Measurements from ENCODE around the gene FMNL3.

The FMNL3 gene

DNA sequence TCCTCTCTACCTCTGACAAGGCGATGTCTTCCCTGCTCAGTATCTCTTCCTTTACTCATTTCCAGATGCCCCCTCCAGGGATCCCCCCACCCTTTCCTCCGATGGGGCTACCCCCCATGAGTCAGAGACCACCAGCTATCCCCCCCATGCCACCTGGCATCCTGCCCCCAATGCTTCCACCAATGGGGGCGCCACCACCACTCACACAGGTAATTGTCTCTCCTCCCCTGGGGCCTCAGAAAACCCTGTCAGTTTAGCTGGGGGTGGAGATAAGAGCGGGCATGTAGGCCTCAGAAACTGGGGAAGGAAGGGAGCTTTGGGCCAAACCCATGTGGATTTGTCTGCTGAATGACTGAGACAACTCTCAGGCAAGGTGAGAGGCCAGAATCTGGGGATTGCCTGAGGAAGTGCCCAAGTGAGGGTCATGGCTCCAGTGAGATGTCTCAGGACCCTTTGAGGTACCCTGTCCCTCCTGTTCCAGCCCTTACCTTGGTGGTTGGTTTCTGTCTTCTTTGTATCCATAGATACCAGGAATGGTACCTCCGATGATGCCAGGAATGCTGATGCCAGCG, 75.8 kb downstream of the FMNL3 start:
- no peak for DNase-seq (ENCODE audit: low read depth, low spot score)
- ChIA-PET CTCF (interaction anchor here (1.3 to 18.3 kb wide), 5 partner anchors 8 to 117 kb away, joined by 3 to 300 read pairs (median 13); partner anchors contain the start of genes PRPF40B and TMBIM6), POLR2A (no interaction called here)
- H3K4me3 ChIP-seq (ENCODE audit: low read depth, low read length), result no peak overlapping the region
- TF ChIP-seq, protein P1, sequence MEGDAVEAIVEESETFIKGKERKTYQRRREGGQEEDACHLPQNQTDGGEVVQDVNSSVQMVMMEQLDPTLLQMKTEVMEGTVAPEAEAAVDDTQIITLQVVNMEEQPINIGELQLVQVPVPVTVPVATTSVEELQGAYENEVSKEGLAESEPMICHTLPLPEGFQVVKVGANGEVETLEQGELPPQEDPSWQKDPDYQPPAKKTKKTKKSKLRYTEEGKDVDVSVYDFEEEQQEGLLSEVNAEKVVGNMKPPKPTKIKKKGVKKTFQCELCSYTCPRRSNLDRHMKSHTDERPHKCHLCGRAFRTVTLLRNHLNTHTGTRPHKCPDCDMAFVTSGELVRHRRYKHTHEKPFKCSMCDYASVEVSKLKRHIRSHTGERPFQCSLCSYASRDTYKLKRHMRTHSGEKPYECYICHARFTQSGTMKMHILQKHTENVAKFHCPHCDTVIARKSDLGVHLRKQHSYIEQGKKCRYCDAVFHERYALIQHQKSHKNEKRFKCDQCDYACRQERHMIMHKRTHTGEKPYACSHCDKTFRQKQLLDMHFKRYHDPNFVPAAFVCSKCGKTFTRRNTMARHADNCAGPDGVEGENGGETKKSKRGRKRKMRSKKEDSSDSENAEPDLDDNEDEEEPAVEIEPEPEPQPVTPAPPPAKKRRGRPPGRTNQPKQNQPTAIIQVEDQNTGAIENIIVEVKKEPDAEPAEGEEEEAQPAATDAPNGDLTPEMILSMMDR (IDR thresholded peaks at IDR 0.05; ENCODE audit: insufficient read depth, low read length, missing control alignments), result no peak

DNA sequence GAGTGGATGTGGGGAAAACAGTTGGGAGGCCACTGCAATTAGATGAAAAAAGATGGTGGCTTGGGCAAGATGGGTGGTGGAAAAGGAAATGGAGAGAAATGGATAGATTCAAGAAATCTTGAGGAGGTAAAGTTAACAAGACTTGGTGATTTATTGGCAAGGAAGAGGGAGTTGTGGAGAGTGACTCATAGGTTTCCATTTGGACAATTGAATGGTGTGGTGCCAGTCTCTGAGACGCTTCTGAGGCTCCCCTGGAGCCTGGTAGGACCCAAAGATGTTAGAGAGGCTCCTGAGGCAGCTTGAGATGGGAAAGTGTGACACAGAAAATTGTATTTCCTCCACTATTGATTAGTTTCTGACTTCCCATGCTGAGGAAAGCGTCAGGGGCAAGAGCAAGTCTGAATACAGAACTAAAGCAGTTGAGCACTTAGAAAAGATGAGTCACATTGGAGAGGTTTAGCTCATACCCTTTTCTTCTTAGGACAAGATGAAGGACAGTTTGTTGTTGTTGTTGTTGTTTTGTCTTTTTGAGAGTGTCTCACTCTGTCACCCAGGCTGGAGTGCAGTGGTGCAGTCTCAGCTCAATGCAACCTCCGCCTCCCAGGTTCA, 79.3 kb downstream of the FMNL3 start:
- CTCF ChIA-PET, result interaction anchor here (0.8 to 18.3 kb wide), 5 partner anchors 19 to 339 kb away, joined by 3 to 300 read pairs (median 4); partner anchors contain the start of gene TMBIM6
- POLR2A ChIA-PET, result interaction anchor here (0.6 kb wide), 1 partner anchor 9 kb away, joined by 3 read pairs; no protein-coding TSS in a partner anchor

DNA sequence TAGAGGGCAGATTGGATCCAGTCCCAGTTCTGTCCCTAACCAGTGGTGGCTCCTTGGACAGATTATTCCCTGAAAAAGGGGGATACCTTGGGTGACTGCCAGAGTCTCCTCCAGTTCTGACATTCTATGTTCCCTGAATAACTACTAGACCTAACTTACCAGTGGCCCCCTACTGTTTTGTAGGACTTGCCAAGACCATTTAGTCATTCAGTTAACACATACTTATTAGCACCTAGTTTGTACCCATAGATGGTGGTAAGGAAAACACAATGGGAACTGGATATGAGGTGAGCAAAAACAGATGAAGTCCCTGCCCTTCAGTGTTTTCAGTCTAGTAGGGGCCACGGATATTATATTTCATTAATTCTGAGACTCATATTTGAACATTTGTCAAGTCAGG, 80.4 kb downstream of the FMNL3 start:
- DNase-seq (ENCODE audit: low read depth, low spot score), result no peak
- H3K4me3 ChIP-seq (ENCODE audit: low read depth, low read length), result no peak overlapping the region
- ChIA-PET POLR2A (no interaction called here), CTCF (interaction anchor here (0.6 to 18.3 kb wide), 5 partner anchors 13 to 338 kb away, joined by 3 to 300 read pairs (median 3); no protein-coding TSS in a partner anchor)
- TF ChIP-seq, protein P1 (IDR thresholded peaks at IDR 0.05; ENCODE audit: insufficient read depth, low read length, missing control alignments), result no peak

More for the DNA sequence above, 79.3 kb downstream of the FMNL3 start:
- TF ChIP-seq, protein P1 (IDR thresholded peaks at IDR 0.05; ENCODE audit: insufficient read depth, low read length, missing control alignments), result no peak
- no peak for DNase-seq (ENCODE audit: low read depth, low spot score)
- no peak overlapping the region for H3K4me3 ChIP-seq (ENCODE audit: low read depth, low read length)

DNA sequence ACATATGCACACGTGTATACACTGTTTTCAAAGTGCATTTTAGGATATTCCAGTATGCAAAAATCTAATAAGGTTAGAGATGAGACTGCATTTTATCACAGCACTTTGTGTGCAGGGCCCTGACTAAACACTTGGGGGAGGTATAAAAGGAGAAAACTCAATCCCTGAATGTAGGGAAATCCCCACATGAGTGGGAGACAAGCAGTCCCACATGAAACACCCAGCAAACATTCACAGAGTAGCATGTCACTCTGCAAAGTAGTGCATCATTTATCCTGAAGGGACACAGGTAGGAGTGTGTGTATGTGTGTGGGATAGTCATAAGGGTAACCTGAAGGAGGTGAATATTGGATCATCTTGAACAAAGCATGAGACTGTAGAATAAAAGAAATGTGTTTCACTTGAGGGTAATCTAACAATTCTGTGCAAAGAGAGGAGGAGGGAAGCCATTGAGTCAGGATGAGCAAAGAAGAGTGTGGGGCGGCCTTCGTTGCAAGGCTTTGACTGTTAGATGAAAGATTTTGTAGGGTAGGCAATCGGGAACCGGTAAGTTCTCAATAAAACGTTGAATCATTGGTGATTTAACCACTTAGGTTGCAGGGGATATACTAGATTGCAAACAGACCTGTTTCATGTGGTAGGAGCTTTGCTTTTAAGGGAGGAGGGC, 80.9 kb downstream of the FMNL3 start:
- CTCF ChIA-PET, result interaction anchor here (0.6 to 18.3 kb wide), 6 partner anchors 13 to 338 kb away, joined by 3 to 300 read pairs (median 4); no protein-coding TSS in a partner anchor

DNA sequence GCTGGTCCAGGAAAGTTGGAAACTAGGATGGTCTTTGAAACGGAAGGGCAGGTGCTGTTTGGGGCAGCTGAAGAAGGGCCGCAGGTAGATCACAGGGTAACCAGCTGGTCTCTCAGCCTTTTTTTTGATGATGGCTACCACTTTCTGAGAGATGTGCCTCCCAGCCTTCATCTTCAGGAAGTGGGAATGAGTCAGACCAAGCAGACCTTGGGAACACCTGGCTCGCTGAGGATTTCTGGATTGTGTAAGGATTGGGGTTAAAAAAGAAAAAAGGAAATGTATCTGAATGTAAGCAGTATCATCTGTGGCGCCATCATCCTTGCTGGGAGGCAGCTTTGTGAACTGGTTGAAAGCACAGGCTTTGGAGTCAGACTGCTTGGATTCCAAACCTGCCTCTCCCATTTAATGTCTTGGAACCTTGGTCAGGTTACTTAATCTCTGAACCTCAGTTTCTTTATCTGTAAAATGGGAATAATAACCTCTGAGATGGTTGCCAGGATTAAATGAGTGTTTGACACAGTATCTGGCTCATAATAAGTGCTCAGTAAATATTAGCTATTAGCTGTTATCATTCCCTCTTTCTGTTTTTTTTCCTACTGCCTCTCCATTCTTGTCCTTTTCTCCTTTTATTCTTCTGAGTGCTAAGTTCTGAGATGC, 82.2 kb downstream of the FMNL3 start:
- ChIA-PET POLR2A (interaction anchor here (0.6 kb wide), 1 partner anchor 59 kb away, joined by 3 read pairs; no protein-coding TSS in a partner anchor), CTCF (interaction anchor here (1.0 to 18.3 kb wide), 6 partner anchors 22 to 337 kb away, joined by 3 to 300 read pairs (median 4); no protein-coding TSS in a partner anchor)
- no peak for DNase-seq (ENCODE audit: low read depth, low spot score)
- TF ChIP-seq, protein P1 (IDR thresholded peaks at IDR 0.05; ENCODE audit: insufficient read depth, low read length, missing control alignments), result no peak
- H3K4me3 ChIP-seq (ENCODE audit: low read depth, low read length), result no peak overlapping the region

More for the DNA sequence above, 80.9 kb downstream of the FMNL3 start:
- POLR2A ChIA-PET, result no interaction called here
- H3K4me3 ChIP-seq (ENCODE audit: low read depth, low read length), result no peak overlapping the region
- TF ChIP-seq, protein P1 (IDR thresholded peaks at IDR 0.05; ENCODE audit: insufficient read depth, low read length, missing control alignments), result no peak
- no peak for DNase-seq (ENCODE audit: low read depth, low spot score)
